ENCODE measurements around the gene UGT1A5.

- TF ChIP-seq CTCF (IDR thresholded peaks at IDR 0.05) (no peak), EP300 (IDR thresholded peaks at IDR 0.05) (no peak), POLR2A (IDR thresholded peaks at IDR 0.05) (no peak)
These were observed 36.7 kb upstream of the UGT1A5 start for GRCh38 chr2:233676046-233676445.

Measured in suprapubic skin (tissue), 3 donors.